ENCODE measurements around the gene POLA1. TPM values are rescaled to one million over a fixed set of nuclear protein-coding genes. Genes with fewer than 3 reads are reported as not detected.

The POLA1 gene
- total RNA-seq, 1 donor from 2014 or later, result 7.7 TPM

DNA sequence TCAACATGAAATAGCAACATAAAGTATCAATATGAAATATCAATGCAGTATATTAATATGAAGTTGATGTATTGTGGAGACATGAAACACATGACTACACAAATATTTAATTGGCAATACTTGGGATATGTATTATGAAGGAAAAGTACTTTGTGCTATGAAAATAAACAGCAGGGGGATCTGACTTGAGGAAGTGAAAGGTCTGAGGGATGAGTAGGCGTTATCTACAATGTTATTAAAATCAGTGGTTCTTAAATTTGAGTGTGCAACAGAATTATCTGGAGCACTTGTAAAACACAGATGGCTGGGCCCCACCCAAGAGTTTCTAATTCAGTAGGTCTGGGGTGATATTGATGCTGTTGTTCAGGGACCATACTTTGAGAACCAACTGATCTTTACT is 349.5 kb downstream of the POLA1 start:
- no peak for ATAC-seq

Other genes with a start within 250 kb of the POLA1 start
- 6.8 TPM for gene PDK3, start 228.6 kb upstream of the POLA1 start, total RNA-seq
- 0.64 TPM for gene PCYT1B, start 46.6 kb upstream of the POLA1 start, total RNA-seq